Anterior cingulate cortex (tissue), 58 donors: ENCODE measurements around the gene PSMD1.
A peak's percentile ranks its signal among the peaks of the same experiment; 100 is the strongest.
"Not testable (repeated sequence)": the region's sequence is repeated elsewhere in the genome, so short reads cannot be mapped to it uniquely, and the experiment has no call there.

ENCODE experiments used
- DNase-seq, 58 donors: peaks; one replicate each; lab custom pipeline; 2025; lab: John Stamatoyannopoulos, UW

The PSMD1 gene

GRCh38 chr2:231050018-231050901 lies 6.4 kb upstream of the PSMD1 start:
- DNase-seq: peak in 44 of 58 donors; percentile 13 to 86 (median 56)

- no peak for DNase-seq
These were observed 5.6 kb upstream of the PSMD1 start for GRCh38 chr2:231051116-231051515.

GRCh38 chr2:231052494-231053451 lies 3.9 kb upstream of the PSMD1 start:
- peak in 56 of 58 donors; percentile 48 to 92 (median 77) for DNase-seq

- DNase-seq: no peak
These were observed 2.8 kb upstream of the PSMD1 start for GRCh38 chr2:231053846-231054245.

GRCh38 chr2:231057590-231057989 lies 923 bp downstream of the PSMD1 start:
- DNase-seq: no peak

- DNase-seq: peak in 2 of 58 donors; percentile 16 to 24
These were observed 2.3 kb downstream of the PSMD1 start for GRCh38 chr2:231058761-231059550.

- DNase-seq: no peak
These were observed 3.1 kb downstream of the PSMD1 start for GRCh38 chr2:231059756-231060155.

- DNase-seq: no peak
These were observed 6.1 kb downstream of the PSMD1 start for GRCh38 chr2:231062776-231063175.

- no peak for DNase-seq
These were observed 6.7 kb downstream of the PSMD1 start for GRCh38 chr2:231063347-231063746.

GRCh38 chr2:231065966-231066365 lies 9.3 kb downstream of the PSMD1 start:
- DNase-seq: no peak

GRCh38 chr2:231067531-231067930 lies 10.9 kb downstream of the PSMD1 start:
- not testable (repeated sequence) for DNase-seq

- no peak for DNase-seq
These were observed 12.0 kb downstream of the PSMD1 start for GRCh38 chr2:231068525-231069222.

- no peak for DNase-seq
These were observed 12.8 kb downstream of the PSMD1 start for GRCh38 chr2:231069379-231070054.

GRCh38 chr2:231084565-231084964 lies 27.9 kb downstream of the PSMD1 start:
- DNase-seq: no peak

GRCh38 chr2:231088754-231089153 lies 32.1 kb downstream of the PSMD1 start:
- no peak for DNase-seq

GRCh38 chr2:231093933-231094332 lies 37.3 kb downstream of the PSMD1 start:
- no peak for DNase-seq

- DNase-seq: no peak
These were observed 38.2 kb downstream of the PSMD1 start for GRCh38 chr2:231094736-231095346.

- DNase-seq: no peak
These were observed 43.3 kb downstream of the PSMD1 start for GRCh38 chr2:231099918-231100317.

- DNase-seq: not testable (repeated sequence)
These were observed 43.7 kb downstream of the PSMD1 start for GRCh38 chr2:231100321-231100720.
